Measurements from ENCODE around the gene CDH23.
A peak's percentile ranks its signal among the peaks of the same experiment; 100 is the strongest.

The CDH23 gene

GRCh38 chr10:71546220-71546619, 149.5 kb downstream of the CDH23 start:
- no peak for DNase-seq

GRCh38 chr10:71547312-71547711, 150.6 kb downstream of the CDH23 start:
- no peak for DNase-seq

GRCh38 chr10:71547876-71548846, 151.4 kb downstream of the CDH23 start:
- peak; percentile 57 for DNase-seq

DNA sequence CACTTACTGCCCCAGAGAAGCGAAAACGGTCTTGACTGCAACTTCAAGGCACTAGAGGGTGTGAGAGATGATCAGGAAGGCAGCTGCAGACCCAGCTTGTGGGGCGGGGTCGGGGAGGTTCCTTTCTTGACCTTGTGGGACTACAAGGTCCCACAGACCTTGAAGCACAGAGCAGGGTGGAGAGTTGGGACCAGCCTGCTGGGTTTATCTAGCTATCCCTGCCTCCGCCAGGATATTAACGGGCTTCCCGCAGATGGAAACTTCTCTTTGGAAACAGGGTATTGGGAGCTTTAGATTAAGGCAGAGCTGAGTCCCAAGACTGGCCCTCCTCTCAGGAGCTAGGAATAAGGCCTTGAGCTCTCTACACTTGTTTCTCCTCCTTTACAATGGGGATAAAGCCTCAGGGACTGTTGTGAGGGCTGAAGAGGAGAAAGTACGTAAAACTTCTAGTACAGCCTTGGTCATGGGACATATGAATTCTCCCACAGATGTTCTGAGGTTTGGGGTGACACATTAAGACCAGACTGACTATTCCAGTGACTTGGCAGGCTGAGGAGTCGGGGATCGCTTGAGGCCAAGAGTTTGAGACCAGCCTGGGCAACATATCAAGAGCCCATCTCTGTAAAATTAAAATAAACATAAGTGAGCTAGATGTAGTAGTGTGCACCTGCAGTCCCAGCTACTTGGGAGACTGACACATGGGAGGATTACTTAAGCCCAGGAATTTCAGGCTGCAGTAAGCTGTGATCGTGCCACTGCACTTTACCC, 153.2 kb downstream of the CDH23 start:
- DNase-seq: no peak

GRCh38 chr10:71550628-71551027, 153.9 kb downstream of the CDH23 start:
- DNase-seq: no peak

- DNase-seq: no peak
Observed at GRCh38 chr10:71551970-71552369, 155.2 kb downstream of the CDH23 start.

GRCh38 chr10:71553432-71553831, 156.7 kb downstream of the CDH23 start:
- no peak for DNase-seq

DNA sequence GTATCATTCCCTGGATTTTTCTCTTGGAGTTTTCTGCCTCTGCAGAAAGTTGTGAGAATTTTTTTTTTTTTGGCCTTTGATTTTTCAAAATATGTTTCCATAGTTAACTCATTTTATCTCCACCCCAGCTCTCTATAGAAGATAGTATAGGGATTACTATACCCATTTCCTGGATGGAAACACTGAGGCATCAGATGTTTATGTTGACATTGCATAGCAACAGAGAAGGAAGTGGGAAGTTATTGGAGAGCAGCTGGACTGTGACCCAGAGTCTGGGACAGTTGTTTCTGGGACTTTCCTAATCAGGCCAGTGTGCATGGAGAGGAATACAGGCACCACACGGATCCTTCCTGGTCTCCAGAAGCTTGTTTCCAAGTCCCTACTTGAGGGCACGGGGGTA, 158.0 kb downstream of the CDH23 start:
- DNase-seq: peak; percentile 27

- no peak for DNase-seq
Observed at GRCh38 chr10:71555087-71555723, 158.5 kb downstream of the CDH23 start.

DNA sequence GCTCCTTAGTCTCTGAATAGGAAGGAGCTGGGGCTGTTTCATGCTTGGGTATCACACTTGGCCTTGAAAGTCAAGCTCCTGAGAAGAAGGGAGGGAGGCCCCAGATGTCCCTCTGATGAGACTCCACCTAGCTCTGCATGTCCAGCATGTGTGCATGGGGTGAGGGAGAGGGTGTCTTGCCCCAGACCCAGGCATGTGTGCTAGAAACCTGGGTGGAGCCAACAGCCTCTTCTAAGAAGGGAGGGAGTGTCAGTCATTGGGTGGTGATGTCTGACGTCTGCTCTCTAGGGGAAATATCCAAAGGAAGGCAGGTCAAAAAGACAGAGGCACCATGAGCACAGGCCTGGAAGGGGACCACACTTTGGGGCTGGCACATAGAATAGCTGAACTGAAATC, 159.0 kb downstream of the CDH23 start:
- no peak for DNase-seq

GRCh38 chr10:71558991-71559390, 162.3 kb downstream of the CDH23 start:
- DNase-seq: no peak

DNA sequence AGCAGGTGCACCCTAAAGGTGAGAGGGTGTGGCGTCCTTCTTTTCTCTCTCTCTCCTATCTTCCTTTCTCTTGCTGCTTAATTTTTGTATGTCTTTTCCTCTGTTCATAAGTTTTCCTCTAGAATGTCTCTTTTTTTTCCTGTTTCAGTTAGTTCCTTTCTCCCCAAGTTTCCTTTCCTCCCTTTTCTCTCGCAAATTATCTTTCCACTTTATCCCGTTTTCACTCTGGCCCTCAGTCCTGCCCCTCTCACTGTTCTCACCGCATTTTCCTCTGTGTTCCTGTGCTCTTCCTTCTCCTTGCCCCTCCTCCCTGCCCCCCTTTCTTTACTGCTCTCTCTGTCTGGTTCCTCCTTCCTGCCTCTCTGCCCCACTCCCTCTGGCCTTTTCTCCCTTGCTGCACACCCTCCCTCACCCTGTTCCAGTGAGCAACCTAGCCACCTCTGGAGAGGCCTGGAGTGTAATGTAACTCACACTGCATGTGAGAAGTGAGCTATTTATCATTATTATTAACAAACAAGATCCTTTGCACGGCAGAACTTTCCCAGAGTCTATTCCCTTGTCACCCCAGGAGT, 164.4 kb downstream of the CDH23 start:
- no peak for DNase-seq

GRCh38 chr10:71562181-71562580, 165.5 kb downstream of the CDH23 start:
- no peak for DNase-seq

GRCh38 chr10:71562904-71563303, 166.2 kb downstream of the CDH23 start:
- no peak for DNase-seq

- DNase-seq: no peak
Observed at GRCh38 chr10:71564194-71564820, 167.6 kb downstream of the CDH23 start.

DNA sequence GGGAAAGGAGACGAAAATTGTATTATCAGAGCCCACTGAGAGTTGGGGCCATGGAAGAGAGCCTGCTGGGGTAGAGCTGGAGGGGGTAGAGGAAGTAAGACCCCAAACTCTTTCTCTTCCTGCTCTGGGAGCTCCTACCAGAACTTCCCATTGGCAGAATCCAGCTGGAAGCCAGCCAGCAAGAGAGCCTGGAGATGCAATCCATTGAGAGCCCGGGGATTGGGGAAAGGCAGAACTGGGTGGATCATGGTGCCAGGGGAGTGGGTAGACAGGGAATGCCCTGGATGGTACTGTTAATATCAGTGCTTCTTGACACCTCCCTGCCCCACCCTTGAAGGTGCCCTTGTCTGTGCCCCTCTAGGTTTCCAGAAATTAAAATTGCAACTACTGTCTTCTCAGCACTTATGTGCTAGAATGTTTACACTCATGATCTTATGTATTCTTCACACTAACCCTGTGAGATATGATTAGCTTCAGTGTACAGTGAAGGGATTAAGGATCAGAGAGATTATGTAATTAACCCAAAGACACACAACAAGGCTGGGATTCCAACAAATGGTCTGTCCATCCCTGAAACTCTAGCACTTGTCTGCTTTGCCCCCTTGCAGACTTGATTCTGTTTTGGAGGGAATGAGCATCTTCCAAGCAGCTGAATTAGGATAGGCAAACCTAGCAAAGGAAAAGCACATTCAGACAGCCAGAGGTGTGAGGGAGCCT, 168.7 kb downstream of the CDH23 start:
- no peak for DNase-seq

DNA sequence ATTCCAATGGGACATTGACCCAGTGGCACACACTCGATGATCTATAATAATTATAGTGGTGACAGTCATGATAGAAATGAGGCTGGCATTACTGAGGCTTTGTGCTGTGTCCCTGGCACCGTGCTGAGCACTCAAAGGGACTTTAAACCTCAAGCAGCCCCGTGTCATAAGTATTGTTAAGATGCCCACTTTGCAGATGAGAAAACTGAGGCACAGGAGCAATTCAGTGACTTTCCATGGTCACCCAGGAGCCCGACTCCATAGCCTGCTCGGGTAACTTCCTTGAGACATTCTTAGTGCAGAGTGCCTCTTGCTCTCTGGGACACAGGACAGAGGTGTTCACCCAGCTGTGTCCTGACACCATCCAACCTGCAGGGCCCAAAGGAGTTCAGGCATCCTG, 170.3 kb downstream of the CDH23 start:
- DNase-seq: no peak

DNA sequence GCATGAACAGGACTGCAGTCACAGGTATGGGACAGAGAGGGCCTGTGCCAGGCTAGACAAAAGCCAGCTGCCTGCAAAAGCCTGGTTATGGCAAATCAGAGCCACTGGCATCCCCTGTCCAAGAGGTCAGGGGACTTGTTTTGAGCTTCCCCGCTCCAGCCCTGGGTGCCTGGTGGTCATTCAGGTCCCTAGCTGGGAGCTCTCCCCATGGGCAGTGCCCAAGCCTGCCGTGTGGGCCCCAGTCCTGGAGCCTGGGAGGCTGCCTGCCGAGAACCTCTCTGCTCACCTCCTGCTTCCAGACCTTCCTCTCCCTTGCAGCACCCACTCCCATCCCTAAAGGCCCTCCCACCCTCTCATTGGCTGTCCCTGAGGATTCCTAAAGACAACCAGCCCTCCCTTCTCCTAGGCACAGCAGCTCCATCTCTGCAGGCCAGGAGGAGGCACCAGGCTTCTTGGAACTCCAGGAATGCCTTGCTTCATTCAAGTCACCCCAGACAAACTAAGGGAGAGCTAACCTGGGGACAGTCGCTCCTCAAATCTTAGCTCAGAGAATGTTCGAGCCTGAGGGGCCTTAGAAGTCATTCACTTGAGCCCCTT, 172.3 kb downstream of the CDH23 start:
- DNase-seq: no peak

DNA sequence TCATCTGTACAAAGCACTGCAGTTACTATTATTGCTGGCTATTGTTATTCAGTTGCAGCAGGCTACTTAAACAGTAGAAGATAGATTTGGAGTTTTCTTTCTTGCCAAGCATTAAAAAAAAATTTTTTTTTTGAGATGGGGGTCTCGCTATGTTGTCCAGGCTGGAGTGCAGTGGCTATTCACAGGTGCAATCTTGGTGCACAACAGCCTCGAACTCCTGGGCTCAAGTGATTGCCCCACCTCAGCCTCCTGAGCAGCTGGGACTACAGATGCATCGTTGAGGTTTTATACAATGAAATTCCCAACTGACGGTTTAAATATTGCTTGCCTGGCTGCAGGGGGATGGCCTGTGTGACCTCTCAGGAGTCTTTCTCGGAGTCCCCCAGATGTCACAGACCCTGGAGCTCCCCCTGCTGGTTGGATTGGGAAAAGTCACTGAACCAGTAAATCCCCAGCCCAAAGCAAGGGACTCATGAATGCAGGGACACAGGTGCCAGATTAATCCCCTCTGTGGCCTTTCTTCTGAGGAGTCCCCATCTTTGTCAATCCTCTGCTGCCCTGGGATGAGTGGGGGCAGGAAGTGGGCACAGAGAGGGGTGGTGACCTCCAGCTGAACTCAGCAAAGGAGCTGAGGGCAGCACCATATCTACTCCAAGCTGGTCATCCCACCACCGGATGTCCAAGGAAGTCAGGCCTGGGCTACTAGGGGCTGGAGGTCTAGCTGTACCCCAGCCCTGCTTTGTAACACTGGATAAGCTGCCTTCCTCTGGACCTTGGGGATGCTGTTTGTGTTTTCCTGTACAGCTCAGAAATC, 173.3 kb downstream of the CDH23 start:
- peak; percentile 80 for DNase-seq

DNA sequence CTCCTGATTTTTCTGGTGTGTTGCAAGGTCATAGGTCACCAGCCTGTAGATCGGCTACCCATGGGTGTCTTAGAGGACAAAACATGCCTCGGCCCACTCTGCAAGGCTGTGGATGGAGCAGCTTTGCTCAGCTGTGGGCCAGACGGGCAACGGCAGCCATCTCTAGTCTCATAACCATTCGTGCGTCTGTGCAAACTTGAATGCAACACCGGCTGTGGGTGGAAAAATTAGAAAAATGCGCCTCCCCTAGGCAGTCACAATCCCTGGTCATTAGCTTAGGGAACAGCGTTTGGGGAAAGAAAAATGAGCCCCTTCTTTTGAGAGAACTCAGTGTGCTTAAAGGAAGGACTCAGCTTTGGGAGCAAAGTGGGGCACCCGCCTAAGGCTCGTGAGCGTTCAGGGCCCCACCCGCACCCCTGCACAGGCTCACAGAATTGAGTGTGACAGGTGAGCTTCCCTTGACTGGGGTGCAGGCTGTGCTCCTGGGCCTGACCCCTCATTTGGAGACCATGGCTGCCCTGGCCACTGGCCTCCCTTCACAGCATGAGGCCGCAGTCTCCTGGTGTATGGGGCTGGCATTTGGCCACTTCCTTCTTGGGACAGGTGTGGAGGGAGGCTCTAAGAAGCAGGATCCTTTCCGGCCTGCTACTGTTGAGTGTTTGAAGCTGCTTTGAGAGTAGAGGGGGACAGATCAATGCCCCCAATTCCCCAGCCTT, 174.9 kb downstream of the CDH23 start:
- DNase-seq: no peak
